Mucosa of rectum (tissue), 2 donors: ENCODE data around the gene GPR15LG.
"Not testable (repeated sequence)": the region's sequence is repeated elsewhere in the genome, so short reads cannot be mapped to it uniquely, and the experiment has no call there.

Experiments
- H3K27ac ChIP-seq, 2 donors: one replicate each; pipeline ENCODE4 v1.7.0; 2013; ENCODE audit warnings: inconsistent platforms in 2 of 2, low read depth in 2 of 2, low read length in 2 of 2
- H3K27me3 ChIP-seq, 2 donors: one replicate each; pipeline ENCODE4 v1.7.0; 2013; ENCODE audit warnings: low read length in 2 of 2; ENCODE audit not compliant: control insufficient read depth in 2 of 2, insufficient read depth in 2 of 2
- H3K36me3 ChIP-seq, 2 donors: one replicate each; pipeline ENCODE4 v1.7.0; 2013; ENCODE audit warnings: low read length in 2 of 2; ENCODE audit not compliant: control insufficient read depth in 2 of 2, insufficient read depth in 2 of 2
- H3K4me1 ChIP-seq, 2 donors: one replicate each; pipeline ENCODE4 v1.7.0; 2013; ENCODE audit warnings: low read length in 2 of 2, mild to moderate bottlenecking in 1 of 2; ENCODE audit not compliant: control insufficient read depth in 2 of 2, insufficient read depth in 2 of 2
- H3K4me3 ChIP-seq, 2 donors: one replicate each; pipeline ENCODE4 v1.7.0; 2013; ENCODE audit warnings: low read length in 2 of 2
- H3K9ac ChIP-seq, 2 donors: one replicate each; pipeline ENCODE4 v1.7.0; 2013; ENCODE audit warnings: low read length in 2 of 2, low read depth in 1 of 2, mild to moderate bottlenecking in 1 of 2
- H3K9me3 ChIP-seq, 2 donors: one replicate each; pipeline ENCODE4 v1.7.0; 2013; ENCODE audit warnings: low read length in 2 of 2; ENCODE audit not compliant: control insufficient read depth in 2 of 2
- donor health status: healthy.
- donor health status: Normal muscosa, but diverticular disease.

GPR15LG gene

DNA sequence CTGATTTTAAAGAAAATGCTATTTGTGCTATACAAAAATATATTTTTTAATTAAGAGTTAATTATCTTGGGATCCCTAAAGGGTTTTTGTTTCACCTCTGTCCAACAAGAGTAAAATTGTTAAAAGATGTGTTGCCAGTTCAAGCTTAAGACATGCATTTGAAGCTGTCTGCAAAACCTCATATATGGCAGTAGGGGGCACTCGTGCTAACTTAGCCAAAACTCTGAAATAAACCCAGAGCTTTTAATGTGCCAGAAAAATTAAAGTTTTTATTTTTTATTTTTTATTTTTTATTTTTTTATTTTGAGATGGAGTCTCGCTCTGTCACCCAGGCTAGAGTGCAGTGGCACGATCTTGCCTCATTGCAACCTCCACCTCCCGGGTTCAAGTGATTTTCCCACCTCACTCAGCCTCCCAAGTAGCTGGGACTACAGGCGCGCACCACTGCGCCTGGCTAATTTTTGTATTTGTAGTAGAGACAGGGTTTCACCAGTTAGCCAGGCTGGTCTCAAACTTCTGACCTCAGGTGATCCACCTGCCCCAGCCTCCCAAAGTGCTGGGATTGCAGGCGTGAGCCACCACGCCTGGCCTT is 25.5 kb upstream of the GPR15LG start:
- H3K36me3 ChIP-seq, result peaks cover 76 to 83% of the 10 kb centered on the region in 2 donors
- not testable (repeated sequence) for H3K4me1 ChIP-seq, H3K9ac ChIP-seq, H3K4me3 ChIP-seq, H3K27ac ChIP-seq, H3K27me3 ChIP-seq, H3K9me3 ChIP-seq

DNA sequence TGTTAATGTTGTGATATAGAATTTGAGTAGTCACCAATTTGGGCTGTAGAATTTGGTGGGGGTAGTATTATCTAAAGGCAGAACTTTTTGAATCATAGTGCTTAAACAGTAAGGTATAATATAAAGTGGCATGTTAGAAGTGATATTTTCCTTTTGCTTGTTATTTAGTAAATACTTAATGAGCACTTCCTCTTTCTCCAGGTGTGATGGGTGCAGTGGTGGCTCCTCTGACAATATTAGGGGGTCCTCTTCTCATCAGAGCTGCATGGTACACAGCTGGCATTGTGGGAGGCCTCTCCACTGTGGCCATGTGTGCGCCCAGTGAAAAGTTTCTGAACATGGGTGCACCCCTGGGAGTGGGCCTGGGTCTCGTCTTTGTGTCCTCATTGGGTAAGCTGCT is 23.7 kb upstream of the GPR15LG start:
- Histone ChIP-seq H3K36me3 (peaks cover 66 to 76% of the 10 kb centered on the region in 2 donors), H3K4me3 (no peak overlapping the region)

DNA sequence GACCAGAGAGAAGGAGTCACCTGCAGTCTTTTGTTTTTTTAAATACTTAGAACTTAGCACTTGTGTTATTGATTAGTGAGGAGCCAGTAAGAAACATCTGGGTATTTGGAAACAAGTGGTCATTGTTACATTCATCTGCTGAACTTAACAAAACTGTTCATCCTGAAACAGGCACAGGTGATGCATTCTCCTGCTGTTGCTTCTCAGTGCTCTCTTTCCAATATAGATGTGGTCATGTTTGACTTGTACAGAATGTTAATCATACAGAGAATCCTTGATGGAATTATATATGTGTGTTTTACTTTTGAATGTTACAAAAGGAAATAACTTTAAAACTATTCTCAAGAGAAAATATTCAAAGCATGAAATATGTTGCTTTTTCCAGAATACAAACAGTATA is 20.8 kb upstream of the GPR15LG start:
- no peaks in the 10 kb centered on the region for H3K4me1 ChIP-seq
- H3K4me3 ChIP-seq, result no peak overlapping the region
- no peak overlapping the region for H3K27ac ChIP-seq
- no peaks in the 10 kb centered on the region for H3K9me3 ChIP-seq
- H3K36me3 ChIP-seq, result peaks cover 49 to 51% of the 10 kb centered on the region in 2 donors
- no peak overlapping the region for H3K9ac ChIP-seq
- H3K27me3 ChIP-seq, result no peaks in the 10 kb centered on the region

More for the DNA sequence above, 23.7 kb upstream of the GPR15LG start:
- Histone ChIP-seq H3K27me3 (no peaks in the 10 kb centered on the region), H3K9ac (no peak overlapping the region), H3K9me3 (no peaks in the 10 kb centered on the region), H3K27ac (no peak overlapping the region), H3K4me1 (no peaks in the 10 kb centered on the region)

DNA sequence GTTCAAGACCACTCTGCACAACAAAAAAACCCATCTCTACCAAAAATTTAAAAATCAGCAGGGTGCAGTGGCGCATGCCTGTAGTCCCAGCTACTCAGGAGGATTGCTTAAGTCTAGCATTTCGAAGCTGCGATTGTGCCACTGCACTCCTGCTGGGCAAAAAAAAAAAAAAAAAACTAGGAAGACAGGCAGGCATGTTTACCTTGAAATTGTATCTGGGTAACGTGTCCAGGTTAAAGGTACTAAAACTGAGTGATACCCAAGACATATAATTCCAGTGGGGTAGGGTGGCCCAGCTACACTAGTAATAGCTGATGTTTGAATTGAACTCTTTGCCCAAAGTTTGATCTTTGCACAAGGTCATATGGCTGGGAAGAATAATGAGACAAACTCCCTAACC is 18.1 kb upstream of the GPR15LG start:
- Histone ChIP-seq H3K27ac (no peak overlapping the region), H3K4me3 (no peak overlapping the region), H3K9me3 (no peaks in the 10 kb centered on the region), H3K4me1 (peaks cover 0 to 4% of the 10 kb centered on the region in 2 donors), H3K36me3 (peaks cover 30 to 35% of the 10 kb centered on the region in 2 donors), H3K27me3 (no peaks in the 10 kb centered on the region), H3K9ac (no peak overlapping the region)

DNA sequence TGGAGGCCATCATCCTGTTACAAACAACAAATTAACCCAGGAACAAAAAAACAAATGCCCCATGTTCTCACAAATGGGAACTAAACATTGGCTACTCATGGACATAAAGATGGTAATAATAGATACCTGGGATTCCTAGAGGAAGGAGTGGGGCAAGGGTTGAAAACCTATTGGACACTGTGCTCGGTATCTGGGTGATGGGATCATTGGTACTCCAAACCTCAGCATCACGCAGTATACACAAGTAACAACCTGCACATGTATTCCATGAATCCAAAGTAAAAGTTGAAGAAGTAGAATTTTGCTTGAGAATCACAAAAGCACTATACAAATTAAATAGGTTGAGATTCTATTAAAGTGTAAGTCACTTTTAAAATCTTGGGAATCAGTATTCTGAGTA is 17.6 kb upstream of the GPR15LG start:
- Histone ChIP-seq H3K4me1 (peaks cover 0 to 6% of the 10 kb centered on the region in 2 donors), H3K4me3 (no peak overlapping the region), H3K9me3 (no peaks in the 10 kb centered on the region), H3K36me3 (peaks cover 25 to 30% of the 10 kb centered on the region in 2 donors), H3K27me3 (no peaks in the 10 kb centered on the region), H3K27ac (no peak overlapping the region), H3K9ac (no peak overlapping the region)

DNA sequence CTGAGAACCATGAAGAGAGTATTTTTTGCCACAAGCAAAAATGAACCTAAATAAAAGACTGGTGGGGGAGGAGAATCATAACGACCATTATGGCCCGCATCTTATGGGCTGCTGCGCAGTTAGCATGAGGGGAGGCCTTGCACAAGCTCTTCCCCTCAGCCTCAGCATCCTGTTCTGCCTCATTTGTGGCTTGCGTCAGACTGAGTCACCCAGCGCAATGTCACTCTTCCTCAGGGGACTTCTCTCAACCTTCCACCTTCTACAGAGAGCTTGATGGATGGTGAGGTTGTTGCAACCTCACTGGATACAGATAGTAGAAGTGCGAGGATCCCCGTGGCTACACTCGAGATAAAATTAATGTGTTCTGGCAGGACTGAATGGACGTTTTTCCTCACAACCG is 16.8 kb upstream of the GPR15LG start:
- Histone ChIP-seq H3K36me3 (peaks cover 22% of the 10 kb centered on the region in 2 donors), H3K4me1 (peaks cover 0 to 9% of the 10 kb centered on the region in 2 donors), H3K9me3 (no peaks in the 10 kb centered on the region), H3K27me3 (no peaks in the 10 kb centered on the region), H3K9ac (no peak overlapping the region), H3K4me3 (no peak overlapping the region), H3K27ac (no peak overlapping the region)

DNA sequence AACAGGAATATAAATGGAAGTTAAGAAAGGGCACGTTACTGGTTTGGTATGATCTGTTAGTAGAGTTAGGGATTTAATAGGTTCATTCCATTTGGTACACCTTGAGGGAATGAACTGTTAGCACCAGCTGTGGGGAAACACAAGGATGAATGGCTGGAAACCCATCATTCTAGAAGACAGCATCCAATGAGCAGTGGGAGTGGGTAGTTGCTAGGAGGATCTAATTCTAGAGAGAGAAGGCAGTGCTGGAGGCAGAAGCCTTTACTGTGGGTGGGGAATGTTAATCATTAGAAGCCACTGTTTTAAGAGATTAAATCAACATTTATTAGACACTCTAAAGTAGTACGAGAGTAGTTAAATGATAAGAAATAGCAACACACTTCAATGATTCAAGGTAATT is 15.5 kb upstream of the GPR15LG start:
- Histone ChIP-seq H3K9ac (no peak overlapping the region), H3K4me3 (no peak overlapping the region), H3K9me3 (no peaks in the 10 kb centered on the region), H3K27ac (no peak overlapping the region), H3K27me3 (no peaks in the 10 kb centered on the region), H3K4me1 (peaks cover 0 to 11% of the 10 kb centered on the region in 2 donors), H3K36me3 (peaks cover 10 to 12% of the 10 kb centered on the region in 2 donors)

DNA sequence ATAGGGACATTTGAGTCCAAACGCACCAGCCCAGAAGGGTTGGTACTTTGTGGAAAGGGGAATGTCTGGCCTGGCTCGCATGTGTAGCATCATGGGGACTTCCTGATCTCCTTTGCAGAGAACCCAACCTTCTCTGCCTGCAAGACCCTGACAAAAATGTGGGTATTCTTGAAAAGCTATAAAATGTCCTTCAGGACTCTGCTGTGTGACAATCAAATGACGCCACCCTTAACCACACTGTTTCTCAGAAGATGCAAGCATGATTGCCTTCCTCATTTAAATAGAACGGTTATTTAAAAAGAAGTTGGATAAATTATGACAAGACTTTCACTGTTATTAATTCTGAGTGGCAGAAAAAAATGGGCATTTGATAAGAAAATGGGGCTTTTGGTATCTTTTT is 15.1 kb upstream of the GPR15LG start:
- peaks cover under 1 to 16% of the 10 kb centered on the region in 2 donors for H3K4me1 ChIP-seq
- no peak overlapping the region for H3K9ac ChIP-seq
- H3K27me3 ChIP-seq, result no peaks in the 10 kb centered on the region
- no peaks in the 10 kb centered on the region for H3K9me3 ChIP-seq
- H3K4me3 ChIP-seq, result no peak overlapping the region
- H3K36me3 ChIP-seq, result peaks cover 7 to 8% of the 10 kb centered on the region in 2 donors
- no peak overlapping the region for H3K27ac ChIP-seq

DNA sequence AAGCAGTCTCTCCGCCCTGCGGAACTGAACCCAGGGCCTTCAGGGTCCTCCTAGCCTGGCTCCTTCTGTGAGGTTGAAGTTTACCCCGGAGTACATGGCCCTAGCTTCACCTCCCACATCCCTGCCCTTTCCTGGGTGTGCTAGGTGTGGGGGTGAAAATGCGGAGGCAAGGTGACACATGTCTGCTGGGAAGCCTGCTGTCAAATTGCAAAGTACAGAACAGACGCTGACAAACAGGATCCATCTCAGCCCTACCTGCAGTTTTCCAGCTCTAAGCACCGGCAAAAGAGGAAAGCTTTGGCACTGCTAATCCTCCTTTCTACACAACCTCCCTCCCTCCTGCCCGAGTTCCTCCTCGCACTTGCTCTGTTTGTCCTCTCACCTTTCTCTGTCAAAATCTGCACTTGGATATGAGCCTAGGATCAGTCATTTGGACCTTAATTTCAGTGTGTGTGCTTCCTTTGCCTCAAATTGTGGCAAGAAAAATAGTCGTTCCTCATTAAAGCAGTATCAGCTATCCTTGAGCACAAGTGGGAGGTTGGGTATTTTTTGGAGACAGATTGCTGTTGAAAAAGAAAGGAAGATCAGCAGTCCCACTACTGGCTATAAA is 14.4 kb upstream of the GPR15LG start:
- Histone ChIP-seq H3K4me3 (peak overlapping the region in 1 of 2 donors; percentile 10), H3K27ac (peak overlapping the region in 1 of 2 donors; percentile 6), H3K9ac (peak overlapping the region in 1 of 2 donors; percentile 2)

DNA sequence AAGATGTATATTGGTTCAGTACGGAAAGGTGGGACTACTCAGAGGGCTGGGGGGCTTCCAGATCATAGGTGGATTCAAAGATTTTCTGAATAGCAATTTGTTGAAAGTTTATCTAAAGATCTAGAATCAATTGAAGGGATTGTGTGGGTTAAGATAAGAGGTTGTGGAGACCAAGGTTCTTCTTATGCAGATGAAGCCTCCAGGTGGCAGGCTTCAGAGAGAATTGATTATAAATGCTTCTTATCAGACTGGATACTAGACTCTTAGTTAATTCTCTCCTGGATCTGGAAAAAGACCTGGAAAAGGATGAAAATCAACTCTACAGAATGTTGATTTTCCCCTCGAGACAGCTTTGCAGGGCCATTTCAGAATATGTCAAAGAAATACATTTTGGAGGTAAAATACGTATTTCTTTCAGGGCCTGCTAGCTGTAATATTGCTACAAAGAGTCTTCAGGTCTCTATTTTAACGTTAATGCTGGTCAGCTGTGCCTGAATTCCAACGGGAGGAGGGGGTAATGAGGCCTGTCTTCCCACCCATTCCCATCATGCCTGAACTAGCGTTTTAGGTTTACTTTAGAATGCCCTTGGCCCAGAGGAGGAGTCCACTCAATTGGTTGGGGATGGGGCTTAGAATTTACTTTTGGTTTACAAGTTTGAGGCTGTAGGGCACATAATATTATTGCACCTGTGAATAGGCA is 12.8 kb upstream of the GPR15LG start:
- no peaks in the 10 kb centered on the region for H3K27me3 ChIP-seq

More for the DNA sequence above, 14.4 kb upstream of the GPR15LG start:
- Histone ChIP-seq H3K36me3 (peaks cover under 1 to 5% of the 10 kb centered on the region in 2 donors), H3K4me1 (peaks cover 6 to 20% of the 10 kb centered on the region in 2 donors), H3K27me3 (no peaks in the 10 kb centered on the region), H3K9me3 (no peaks in the 10 kb centered on the region)

More for the DNA sequence above, 12.8 kb upstream of the GPR15LG start:
- Histone ChIP-seq H3K36me3 (no peaks in the 10 kb centered on the region), H3K4me1 (peaks cover 9 to 20% of the 10 kb centered on the region in 2 donors), H3K9me3 (no peaks in the 10 kb centered on the region), H3K27ac (no peak overlapping the region), H3K4me3 (no peak overlapping the region), H3K9ac (no peak overlapping the region)
